Astrocyte (in vitro differentiated cells and primary cell): ENCODE measurements around the gene SREBF2.

ENCODE experiments used
- EZH2 ChIP-seq: IDR thresholded peaks from 2 replicates; pipeline ENCODE4 v1.6.1; 2012; ENCODE audit warnings: mild to moderate bottlenecking, low read length, inconsistent platforms; ENCODE audit not compliant: insufficient read depth
- TF ChIP-seq, protein P1 (sequence below): IDR thresholded peaks from 2 replicates; pipeline ENCODE4 v1.5.1; 2011; ENCODE audit warnings: low read depth, mild to moderate bottlenecking, inconsistent platforms, low read length, moderate library complexity; ENCODE audit not compliant: insufficient read depth

DNA sequence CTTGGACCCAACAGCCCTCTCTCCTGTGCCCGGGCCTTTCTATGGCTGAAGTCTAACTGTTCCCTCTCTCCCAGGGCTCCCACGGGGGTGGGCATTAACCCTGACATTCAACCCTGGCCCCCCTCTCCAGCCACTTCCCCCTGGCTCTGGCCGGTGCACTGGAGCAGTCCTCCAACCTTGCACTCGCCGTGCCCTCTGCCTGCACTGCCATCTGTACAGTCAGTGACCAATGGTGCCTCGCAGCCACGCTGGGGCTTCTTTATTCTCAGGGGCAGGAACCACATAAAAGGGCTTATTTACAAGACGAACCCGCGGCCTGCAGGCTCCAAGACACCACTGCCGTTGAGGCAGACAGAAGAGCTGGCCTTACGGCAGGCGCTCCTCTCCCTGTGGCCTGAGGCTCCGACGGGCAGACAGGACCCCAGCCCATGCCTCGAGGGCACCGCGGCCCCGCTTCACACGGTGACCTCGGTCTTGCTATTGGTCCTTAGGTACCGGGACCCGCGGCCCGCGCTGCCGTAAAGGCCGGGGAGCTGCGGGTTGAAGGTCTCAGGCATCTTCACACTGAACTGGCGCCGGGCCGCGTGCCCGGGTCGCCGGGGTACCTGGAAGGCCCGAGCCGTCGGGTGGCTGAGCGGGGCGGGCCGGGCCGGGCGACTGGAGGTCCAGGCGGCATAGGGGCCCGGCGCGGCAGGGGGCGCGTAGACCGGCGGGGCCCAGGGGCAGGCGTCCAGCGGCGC, 76.6 kb downstream of the SREBF2 start:
- TF ChIP-seq, protein P1, sequence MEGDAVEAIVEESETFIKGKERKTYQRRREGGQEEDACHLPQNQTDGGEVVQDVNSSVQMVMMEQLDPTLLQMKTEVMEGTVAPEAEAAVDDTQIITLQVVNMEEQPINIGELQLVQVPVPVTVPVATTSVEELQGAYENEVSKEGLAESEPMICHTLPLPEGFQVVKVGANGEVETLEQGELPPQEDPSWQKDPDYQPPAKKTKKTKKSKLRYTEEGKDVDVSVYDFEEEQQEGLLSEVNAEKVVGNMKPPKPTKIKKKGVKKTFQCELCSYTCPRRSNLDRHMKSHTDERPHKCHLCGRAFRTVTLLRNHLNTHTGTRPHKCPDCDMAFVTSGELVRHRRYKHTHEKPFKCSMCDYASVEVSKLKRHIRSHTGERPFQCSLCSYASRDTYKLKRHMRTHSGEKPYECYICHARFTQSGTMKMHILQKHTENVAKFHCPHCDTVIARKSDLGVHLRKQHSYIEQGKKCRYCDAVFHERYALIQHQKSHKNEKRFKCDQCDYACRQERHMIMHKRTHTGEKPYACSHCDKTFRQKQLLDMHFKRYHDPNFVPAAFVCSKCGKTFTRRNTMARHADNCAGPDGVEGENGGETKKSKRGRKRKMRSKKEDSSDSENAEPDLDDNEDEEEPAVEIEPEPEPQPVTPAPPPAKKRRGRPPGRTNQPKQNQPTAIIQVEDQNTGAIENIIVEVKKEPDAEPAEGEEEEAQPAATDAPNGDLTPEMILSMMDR = no peak
- peak; percentile 58 for TF ChIP-seq EZH2
